Measurements from ENCODE around the gene STK4.
A peak's percentile ranks its signal among the peaks of the same experiment; 100 is the strongest.

The STK4 gene

GRCh38 chr20:45092898-45093297 lies 126.6 kb downstream of the STK4 start:
- DNase-seq, result no peak

GRCh38 chr20:45094201-45094600 lies 127.9 kb downstream of the STK4 start:
- DNase-seq, result no peak

DNA sequence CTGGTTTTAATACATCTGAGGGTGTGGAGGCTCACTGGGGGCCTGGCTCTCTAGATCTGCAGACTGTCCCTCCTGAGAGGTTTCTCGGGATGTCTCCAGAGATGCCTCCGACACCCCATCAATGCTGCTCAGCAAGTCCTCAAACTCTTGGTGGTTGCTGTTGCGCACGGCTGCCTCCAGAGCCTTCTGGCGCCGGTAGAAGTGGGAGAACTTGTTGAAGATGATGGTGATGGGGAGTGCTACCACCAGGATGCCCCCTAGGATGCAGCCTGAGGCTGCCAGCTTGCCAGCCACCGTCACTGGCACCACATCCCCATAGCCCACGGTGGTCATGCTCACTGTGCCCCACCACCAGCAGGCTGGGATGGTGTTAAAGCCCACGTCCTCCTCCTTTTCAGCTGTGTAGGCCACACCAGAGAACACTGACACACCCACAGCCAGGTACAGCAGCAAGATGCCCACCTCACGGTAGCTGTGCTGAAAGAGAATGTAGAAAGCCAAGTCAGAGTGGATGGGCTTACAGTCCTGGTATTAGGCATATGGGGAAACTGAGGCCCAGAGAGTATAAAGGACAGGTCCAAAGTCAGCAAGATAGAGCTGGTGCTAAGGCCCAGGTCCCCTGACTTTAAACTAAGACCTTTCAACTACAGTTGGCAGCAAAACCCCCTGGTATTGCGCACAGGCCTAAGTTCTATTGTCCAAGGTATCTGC lies 128.7 kb downstream of the STK4 start:
- DNase-seq, result no peak

DNA sequence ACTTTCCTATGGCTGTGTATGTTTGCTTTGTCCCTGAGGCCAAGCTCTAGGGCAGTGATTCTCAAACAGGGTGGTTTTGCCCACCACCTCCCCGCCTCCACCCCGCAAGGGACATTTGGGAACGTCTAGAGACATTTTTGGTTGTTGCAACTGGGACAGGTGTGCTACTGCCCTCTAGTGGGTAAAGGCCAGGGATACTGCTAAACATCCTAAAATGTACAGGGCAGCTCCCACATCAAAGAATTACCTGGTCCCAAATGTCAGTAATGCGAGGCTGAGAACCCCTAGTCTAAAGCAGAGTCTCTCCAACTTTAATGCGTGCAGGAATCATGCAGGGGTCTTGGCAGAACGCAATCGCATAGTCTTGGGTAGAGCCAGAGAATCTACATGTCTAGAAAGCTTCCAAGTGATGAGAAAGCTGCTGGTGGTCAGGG lies 129.5 kb downstream of the STK4 start:
- DNase-seq, result peak; percentile 37

DNA sequence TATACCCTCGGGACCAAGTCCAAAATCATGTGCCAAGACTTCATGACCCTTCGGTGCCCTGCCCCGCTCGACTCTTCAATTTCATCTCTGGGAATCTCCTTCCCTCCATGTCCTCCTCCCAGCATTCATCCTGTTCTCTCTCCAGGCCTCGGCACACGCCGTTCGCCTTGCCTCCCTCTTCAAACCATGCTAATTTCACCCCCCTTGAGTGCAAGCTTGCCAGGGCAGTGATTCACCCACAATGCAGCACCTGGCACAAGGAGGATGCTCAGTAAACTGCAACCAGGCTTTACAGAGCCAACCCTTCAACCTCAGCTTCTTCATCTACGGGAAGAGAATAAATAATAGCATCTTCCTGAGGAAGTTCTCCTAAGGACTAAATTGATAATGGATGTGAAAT lies 130.5 kb downstream of the STK4 start:
- no peak for DNase-seq

- no peak for DNase-seq
These were observed 131.3 kb downstream of the STK4 start for GRCh38 chr20:45097485-45098102.

DNA sequence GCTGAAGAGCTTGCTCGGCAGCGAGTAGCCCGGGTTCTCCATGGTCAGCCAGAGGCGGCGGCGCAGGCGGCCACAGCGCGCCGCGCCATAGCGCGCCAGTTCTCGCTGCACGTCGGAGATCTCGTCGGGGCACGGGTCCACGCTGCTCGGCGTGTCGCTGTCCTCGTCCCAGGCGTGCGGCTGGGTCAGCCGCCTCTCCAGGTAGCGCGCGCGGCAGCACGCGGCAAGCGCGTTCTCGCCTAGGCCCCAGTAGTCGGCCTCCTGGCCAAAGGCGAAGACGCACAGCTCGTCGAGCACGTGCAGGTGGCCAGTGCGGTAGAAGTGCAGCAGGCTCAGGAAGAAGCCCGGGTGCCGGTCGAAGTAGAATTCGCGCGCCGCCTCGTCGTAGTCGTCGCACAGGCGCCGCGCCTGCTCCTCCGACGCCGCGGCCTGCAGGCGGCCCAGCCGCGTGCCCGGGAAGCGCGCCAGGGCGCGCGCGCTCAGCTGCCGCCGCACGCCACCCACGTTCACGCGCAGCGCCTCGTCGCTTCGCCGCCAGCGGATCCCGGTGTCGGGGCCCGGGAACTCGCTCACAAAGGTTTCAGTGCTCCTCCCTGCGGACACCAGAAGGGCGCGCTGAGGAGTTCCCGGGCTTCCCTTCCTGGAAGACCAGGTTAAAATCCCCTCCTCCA lies 131.9 kb downstream of the STK4 start:
- DNase-seq, result no peak

GRCh38 chr20:45100563-45101245 lies 134.4 kb downstream of the STK4 start, which contains the start of gene KCNS1:
Gene KCNS1 (minus strand): TSS chr20:45101127. CDS start chr20:45099236, 1,891 bp downstream.
- DNase-seq, result no peak

DNA sequence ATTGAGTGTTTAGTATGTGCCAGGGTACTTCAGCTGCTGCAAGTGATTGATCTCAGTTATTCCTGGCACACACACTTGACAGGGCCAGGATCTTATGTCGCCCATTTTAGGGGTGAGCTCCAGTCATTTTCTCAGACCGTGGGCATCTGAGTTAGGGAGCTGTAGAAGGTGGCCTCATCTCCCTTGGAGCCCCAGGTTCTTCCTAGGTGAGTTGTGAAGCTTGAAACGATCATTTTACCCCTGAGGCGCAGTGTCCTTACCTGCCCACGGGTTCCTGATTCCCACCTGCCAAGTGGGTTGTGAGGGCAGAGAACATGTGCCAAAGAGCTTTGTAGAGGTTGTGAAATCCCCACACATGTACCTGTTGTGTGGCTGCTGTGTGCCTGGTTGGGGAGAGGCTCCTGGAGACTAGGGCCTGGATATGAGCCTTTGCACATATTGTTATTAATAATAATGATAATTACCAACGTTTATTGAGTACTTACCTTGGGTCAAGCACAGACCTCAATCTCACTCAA lies 135.1 kb downstream of the STK4 start:
- no peak for DNase-seq

DNA sequence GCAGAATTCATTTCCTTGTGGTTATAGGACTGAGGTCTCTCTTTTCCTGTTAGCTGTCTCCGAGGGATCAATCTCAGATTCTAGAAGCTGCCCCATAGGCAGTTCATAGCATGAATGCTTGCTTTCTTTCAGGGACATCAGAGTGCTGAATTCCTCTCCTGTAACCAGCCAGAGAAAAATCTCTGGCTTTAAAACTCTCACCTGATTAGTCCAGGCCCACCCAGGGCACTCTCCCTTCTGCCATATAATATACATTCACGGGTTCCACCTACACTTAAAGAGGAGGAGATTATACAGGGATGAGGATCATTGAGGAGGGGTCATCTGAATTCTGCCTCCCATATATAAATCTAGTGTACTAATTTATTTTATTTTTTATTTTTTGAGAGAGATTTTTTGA lies 136.8 kb downstream of the STK4 start:
- DNase-seq, result no peak

DNA sequence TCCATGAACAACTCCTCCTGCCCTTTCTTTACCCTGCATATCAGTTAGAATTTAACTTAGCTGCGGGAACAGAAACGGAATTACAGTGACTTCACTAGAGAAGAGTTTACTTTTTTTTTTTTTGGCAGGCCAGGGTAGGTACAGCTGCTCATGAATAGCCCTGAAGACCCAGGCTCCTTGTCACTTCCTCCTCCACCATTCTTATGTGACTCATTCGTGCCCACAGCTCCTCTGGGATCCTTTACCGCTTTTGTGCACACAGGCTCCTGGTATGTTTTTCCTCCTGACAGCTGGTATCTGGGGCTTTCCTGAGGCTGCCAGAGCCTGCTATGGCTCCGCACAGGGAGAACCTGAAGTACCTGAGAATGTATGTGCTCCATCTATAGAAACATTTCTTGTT lies 138.5 kb downstream of the STK4 start:
- DNase-seq, result no peak

DNA sequence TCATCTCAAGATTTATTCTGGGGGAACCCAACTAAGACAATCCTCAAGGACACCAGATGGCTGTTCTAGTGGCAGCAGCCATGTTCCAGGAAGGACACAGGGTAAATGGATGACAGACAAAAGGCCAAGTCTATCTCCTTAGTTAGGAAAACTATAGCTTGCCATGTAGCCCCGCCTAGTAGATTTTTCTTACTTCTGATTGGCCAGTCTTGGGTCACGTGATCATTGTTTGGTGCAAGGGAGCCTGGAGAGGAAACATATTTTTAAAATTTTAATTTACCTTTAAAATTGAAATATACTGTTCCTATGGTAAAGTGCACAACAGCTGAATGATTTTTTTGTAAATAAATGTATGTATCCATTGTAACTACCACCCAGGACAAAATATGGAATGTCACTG lies 139.0 kb downstream of the STK4 start:
- DNase-seq, result no peak

GRCh38 chr20:45109634-45110033 lies 143.3 kb downstream of the STK4 start:
- DNase-seq, result no peak

DNA sequence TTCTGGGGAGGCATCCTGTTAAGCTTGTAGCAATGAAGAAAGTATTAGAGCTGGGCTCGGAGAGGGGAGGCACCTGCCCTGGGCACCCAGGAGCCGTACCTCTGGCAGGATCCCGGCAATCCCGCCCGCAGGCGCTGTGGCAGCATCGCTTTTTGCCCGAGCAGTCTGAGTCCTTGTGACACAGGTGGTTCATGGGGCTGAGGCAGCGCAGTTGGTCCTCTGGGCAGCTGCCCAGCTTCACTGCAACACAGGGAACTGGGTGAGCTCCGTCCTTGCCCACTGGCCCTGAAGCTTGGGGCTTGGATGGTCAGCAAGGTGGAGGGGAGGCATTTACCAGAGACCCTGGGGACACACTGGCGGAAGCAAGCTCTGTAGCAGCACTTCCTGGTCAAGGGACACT lies 144.0 kb downstream of the STK4 start:
- DNase-seq, result no peak

GRCh38 chr20:45111285-45111684 lies 145.0 kb downstream of the STK4 start:
- DNase-seq, result no peak

DNA sequence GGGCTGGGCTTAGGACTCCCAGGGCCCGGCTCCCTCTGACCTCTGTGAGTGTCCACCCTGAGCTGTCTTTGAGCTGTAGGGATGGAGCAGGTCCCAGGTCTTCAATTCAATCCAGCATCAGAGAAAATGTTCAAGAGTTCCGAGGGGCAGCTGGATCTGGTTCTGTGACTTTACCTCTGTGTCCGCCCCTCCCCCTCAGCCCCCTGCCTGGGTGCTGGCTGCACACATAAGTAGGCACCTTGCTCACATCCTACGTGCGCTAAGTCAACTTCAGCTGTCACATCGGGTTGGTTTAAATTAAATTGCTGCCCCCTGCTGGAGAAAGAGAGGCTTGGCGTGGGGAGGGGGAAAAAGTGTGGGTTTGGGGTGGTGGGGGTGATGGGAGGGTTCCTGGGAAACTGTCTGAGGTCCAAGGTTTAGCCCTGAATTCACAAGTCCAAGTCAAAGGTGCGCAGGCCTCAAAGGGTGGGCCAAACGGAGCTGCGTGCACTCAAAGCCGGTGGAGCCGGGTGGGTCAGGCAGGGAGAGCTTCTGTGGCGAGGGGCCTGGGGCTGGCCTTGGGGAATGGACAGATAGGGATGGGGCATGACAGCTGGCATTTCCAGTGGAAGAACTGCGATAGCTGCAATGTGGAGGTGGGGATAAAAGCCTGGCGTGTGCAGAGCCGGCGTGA lies 145.6 kb downstream of the STK4 start:
- no peak for DNase-seq

- no peak for DNase-seq
These were observed 146.4 kb downstream of the STK4 start for GRCh38 chr20:45112754-45113153.

GRCh38 chr20:45113865-45114264 lies 147.6 kb downstream of the STK4 start:
- no peak for DNase-seq

GRCh38 chr20:45114465-45115385 lies 148.4 kb downstream of the STK4 start, which contains the start of gene WFDC5:
Gene WFDC5 (minus strand): TSS chr20:45115174. CDS start chr20:45115083, 91 bp downstream.
- DNase-seq, result no peak

DNA sequence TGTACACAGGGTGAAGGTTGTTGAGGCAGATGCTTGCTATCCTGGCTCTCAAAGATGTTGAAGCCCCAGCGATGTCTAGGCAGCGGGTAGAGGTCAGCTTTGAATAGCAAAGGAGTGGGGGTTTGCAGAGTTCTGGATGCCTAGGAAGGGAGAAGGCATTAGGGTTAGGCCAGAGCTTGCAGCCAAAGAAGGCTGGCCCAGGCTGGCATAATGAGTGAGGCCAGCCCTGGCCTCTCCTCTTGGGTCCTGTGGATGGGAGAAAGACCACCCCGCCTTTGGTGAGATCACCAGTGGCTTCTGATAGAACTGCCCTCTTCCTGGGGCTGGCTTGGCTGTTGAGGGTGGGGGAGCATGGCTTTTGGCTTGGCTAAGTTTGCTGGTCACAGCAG lies 149.1 kb downstream of the STK4 start:
- DNase-seq, result no peak

- DNase-seq, result no peak
These were observed 149.5 kb downstream of the STK4 start for GRCh38 chr20:45115829-45116228.

GRCh38 chr20:45117581-45117980 lies 151.3 kb downstream of the STK4 start:
- DNase-seq, result no peak
